Stimulated activated CD4-positive, alpha-beta T cell treated with anti-CD3 and anti-CD28 coated beads, TNF-alpha, amount 100 ng/mL, for 48 hours (primary cell): ENCODE results near the gene PDAP1.
"Not testable (repeated sequence)": the region's sequence is repeated elsewhere in the genome, so short reads cannot be mapped to it uniquely, and the experiment has no call there.

Source experiments
- DNase-seq, 3 donors: peaks; one replicate each; pipeline ENCODE4 v3.0.0-alpha.2; 2020; ENCODE audit warnings: low read depth in 3 of 3

The PDAP1 gene

DNA sequence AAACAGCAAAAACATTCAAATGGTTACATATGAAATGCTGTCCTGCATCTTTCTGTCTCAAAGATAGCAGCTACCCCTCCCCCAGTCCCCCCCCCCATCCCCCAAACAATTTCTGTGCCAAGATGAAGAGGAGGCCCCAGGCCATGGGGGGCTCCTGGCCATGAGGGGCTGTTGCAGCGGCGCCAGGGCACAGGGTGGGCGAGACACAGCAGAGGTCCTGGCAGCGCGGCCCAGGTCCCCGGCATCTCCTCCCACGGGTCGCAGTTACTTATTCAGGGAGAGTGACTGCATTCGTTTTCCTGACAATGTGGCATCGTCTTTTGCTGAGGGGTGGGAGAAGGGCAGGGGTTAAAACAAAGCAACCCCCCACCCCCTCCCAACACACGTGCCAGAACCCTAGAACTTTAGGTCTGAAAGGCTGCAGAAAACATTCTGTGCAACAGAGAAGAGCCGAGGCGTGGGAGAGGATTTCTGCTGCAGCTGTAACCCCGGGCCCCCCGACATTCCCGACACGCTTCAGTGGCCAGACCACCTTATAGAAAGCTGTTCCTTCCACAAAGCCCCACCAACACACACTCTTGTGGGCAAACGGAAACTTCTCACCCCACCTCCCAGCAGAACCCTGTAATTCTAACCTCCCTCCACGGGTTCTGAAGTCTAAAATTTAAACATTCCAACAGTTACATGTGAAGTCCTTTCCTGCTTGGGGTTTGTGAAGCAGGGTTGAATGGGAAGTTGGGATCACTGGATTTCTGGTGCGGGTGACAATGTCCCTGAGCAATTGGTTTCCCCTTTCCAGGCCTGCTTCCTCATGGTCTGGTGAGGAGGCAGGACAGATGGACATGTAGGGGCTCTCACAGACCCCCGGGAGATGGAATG is 11.7 kb downstream of the PDAP1 start:
- no peak for DNase-seq

DNA sequence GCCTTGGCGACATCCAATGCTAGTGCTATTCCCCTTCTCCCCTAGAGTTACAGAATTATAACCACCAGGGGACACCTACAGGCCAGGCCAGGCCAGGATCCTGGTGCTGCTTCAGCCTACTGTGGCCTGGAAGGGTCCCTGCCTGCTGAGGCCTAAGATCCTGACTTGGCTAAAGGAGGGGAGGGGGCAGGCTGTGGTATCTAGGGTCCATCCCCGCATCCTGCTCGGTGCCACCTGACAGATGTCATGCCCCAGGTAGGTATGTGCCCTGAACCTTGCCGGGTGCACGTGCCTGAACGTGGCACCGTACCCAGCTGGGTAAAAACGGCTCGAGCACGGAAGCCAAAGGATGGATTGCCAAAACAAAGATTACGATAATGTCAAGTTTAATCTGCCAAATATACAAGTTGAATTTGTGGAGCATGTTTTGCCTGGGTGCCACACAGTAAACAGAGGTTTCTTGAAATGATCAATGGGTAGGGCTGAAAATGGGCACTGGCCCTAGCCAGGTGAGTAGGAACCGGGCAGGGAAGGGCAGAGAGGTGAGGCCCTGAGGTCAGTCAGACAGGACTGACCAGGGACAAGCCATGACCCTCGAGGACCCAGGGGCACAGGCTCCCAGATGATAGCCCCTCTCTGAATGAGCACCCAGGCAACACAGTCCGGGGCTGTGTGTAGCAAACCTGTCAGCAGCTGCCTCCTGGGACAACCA is 12.6 kb downstream of the PDAP1 start:
- no peak for DNase-seq

DNA sequence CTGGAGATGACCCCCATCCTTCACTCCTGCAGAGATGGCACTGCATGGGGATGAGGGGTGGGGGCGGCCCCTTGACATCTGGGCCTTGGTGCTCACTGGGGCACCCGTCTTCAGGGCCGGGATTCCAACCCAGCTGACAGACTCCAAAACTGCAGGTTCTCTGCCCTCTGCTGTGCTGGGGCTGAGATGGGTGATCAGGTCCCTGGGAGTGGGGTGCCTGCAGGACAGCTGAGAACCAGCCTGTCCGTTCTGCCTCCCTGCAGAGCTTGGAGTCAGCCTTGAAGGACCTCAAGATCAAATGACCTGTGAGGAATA is 14.3 kb downstream of the PDAP1 start:
- DNase-seq = no peak

DNA sequence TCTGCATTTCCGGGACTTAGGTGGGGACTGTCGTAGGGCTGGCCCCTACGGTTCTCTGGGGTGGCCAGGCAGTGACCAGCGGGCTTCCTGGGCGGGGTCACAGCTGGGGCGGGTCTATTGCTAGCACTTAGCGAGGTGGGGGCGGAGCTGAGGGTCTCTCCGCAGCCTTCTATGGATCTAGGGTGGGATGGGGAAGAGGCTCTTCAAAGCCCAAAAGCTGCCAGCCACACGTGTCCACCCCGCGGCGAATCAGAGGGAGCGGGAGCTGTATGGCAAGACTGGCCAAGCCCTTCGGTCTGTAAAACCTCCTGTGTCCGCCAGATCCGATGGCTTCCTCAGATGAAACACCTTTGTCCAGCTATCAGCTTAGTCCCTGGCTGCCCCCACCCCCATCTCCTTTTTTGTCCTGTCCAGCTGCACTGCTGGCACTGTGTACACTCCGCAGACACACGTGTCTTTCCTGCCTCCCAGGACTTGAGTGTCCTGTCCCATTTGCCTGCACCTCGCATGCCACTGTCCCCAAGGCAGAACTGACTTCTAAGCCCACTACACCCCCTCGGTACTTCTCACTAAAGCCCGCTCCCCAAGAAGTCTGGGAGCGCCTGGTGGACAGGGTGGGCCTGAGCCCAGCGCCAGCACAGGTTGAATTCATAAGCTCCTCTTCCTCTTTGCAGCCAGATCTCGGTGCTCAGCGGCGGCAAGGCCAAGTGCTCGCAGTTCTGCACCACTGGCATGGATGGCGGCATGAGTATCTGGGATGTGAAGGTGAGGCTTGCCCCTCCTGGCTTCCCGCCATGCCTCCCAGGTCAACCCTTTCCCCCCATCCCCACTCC is 14.8 kb downstream of the PDAP1 start:
- no peak for DNase-seq

DNA sequence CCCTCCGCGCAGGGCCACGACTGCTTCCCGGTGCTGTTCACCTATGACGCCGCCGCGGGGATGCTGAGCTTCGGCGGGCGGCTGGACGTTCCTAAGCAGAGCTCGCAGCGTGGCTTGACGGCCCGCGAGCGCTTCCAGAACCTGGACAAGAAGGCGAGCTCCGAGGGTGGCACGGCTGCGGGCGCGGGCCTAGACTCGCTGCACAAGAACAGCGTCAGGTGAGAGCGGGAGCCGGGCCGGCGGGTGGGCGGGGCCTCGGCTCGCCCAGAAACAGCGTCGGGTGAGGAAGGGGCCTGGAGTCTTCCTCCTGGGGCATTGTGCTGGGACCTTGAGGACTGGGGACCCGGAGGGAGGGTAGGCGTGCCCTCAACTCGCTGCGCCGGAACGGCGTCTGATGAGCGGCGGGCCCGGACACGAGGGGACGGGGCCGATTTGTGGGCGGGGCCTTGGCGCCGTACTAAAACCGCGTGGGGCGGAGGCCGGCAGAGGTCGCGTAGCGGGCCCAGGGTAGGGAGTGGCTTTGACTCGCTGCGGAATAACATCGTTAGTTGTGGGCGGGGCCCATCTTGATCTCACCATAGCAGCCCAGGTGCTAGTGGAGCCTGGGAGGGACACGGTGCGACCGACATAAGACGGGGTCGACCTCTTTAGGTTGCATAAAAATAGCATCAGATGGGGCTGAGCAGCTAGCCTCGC is 15.6 kb downstream of the PDAP1 start:
- peak in 2 of 3 donors; percentile 66 to 70 for DNase-seq

DNA sequence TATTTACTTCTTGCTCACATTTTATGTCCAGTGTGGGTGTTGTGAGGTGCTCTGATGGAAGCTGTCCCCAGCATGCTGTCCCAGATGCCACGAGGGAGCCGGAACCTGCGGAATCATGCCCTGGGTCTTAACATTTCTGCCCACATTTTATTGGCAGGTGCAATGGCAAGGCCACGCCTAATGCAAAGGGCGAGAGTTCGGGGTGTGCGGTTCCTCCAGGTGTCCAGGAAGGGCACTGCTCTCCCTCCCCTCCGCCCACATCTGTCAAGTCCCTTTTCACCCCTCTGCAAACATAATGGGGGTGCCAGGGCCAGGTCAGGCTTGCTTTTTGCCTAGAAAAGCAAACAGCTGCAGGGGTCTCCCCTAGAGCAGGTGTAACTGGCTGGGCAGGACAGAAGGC is 16.4 kb downstream of the PDAP1 start:
- DNase-seq = no peak

DNA sequence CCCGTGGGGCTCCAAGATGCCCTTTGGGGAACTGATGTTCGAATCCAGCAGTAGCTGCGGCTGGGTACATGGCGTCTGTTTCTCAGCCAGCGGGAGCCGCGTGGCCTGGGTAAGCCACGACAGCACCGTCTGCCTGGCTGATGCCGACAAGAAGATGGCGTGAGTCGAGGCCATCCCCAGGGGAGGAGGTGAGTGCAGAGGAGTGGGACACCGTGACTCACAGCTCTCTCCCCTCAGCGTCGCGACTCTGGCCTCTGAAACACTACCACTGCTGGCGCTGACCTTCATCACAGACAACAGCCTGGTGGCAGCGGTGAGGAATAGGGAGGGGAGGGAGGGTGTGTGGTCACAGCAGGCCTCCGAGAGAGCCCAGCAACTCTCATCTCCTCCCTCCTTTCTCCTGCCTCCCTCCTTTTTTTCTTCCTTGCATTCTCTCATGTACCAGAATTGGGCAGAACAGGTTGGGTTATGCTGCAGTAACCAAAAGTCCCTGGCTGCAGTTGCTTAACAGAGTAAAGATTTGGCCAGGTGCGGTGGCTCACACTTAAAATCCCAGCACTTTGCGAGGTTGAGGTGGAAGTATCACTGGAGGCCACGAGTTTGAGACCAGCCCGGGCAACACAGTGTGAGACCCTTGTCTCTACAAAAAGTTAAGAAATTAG is 17.3 kb downstream of the PDAP1 start:
- DNase-seq = no peak

DNA sequence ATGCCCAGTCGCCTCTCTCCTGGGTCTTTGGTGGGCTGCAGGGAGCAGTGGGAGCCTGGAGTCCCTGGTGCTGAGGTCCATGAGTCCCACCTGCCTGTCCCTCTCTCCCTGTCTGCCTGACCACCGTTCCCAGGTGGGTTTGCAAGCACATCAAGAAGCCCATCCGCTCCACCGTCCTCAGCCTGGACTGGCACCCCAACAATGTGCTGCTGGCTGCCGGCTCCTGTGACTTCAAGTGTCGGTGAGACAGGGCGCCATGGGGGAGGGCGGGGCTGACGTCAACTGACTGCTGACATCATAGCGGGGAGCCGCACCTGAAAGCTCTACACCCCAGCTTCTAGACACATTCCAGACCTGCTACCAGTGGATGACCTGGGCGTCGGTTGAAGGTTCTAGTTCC is 18.6 kb downstream of the PDAP1 start:
- DNase-seq = no peak

DNA sequence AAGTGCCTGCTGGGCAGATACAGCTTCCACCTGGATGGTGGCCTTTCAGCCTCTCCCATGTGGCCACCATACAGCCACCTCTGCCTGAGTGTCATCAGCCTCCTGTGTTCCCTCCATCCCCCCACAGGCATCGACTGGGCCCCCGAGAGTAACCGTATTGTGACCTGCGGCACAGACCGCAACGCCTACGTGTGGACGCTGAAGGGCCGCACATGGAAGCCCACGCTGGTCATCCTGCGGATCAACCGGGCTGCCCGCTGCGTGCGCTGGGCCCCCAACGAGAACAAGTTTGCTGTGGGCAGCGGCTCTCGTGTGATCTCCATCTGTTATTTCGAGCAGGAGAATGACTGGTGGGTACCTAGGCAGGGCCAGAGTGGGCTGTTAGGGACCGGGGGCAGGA is 20.5 kb downstream of the PDAP1 start:
- no peak for DNase-seq

DNA sequence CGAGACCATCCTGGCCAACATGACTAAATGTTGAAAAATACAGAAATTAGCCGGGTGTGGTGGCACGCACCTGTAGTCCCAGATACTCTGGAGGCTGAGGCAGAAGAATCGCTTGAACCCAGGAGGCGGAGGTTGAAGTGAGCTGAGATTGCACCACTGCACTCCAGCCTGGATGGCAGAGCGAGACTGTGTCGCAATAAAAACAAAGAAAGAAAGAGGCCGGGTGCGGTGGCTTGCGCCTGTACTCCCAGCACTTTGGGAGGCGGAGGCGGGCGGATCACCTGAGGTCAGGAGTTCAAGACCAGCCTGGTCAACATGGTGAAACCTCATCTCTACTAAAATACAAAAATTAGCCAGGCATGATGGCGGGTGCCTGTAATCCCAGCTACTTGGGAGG is 21.2 kb downstream of the PDAP1 start:
- DNase-seq = not testable (repeated sequence)

DNA sequence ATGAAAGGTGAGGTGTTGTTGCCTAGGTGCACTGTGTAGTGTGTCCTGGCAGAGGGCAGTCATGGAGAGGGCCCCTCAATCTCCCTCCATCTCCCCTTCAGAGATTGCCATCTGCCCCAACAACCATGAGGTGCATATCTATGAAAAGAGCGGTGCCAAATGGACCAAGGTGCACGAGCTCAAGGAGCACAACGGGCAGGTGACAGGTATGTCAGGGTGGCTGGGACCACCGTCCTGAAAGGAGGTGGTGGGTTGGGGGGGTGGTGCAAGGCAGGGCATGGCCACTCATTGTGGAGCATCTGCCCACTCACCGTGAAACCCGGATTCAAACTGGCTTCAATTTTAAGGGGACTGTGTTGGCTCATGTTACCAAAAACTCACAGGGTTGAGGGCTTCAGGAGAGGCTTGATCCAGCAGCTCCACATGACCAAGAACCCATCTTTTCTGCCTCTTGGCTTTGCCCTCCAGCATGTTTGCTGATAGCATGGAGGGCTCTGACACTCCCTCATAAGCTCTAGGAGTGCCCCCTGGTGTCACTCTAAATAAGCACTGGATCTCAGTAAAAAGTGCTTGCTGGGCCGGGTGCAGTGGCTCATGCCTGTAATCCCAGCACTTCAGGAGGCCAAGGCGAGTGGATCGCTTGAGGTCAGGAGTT is 21.7 kb downstream of the PDAP1 start:
- DNase-seq = no peak

DNA sequence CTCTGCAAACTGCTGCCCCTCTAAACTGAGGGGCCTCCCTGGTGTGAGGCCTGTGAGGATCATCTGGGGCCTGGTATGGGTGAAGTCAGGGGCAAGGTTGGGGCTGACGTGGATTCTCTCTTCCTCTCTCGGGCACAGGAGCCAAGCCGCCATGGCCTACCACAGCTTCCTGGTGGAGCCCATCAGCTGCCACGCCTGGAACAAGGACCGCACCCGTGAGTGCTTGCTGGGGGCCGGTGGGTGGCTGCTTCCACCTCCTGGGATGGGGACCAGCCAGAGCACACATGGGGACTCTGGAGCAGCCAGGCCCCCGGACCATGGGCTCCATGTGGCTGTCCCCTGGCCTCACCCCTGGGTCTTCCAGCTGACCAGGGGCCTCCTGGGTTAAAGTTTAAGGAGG is 22.8 kb downstream of the PDAP1 start:
- DNase-seq = no peak

DNA sequence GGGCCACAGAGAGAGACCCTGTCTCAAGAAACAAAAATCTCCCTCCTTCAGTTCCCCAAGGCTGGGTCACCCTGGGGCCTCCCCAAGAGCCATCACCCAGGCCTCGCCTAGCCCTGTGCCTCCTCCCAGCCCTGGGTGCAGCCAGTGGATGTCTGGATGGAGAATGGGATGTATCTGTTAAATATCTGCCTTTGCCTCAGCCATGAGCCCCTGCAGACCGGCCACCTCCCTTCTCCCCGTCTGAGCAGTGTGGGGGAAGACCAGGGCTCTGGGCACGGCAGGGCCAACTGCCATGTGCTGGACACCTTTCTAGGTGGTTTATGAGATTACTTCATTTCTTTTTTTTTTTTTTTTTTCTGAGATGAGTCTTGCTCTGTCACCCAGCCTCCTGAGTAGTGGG is 23.9 kb downstream of the PDAP1 start:
- no peak for DNase-seq

DNA sequence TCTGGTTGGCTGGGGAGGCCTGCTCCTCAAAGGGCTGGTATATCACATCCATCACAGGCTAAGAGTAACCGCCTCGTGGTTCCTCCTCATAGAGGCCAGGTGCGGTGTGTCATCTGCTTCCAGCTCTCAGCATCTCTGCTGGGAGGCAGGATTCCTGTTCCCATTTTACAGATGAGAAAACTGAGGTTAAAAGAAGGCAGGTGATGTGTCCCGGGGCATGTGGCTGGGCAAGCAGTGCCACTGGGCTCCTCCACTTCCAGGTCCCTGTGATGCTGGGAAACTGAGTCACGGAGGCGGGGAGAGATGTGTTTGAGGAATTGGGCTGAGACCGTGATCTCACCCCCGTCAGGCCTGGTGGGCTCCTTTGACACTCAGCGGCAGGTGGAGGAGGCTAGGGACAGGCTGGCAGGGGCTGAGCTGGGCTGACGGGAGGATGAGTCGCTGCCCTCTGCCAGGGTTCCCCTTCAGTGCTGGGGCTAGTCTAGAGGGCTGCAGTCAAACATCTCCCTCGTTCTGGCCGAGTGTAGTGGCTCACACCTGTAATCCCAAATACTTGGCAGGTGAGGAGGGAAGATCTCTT is 24.5 kb downstream of the PDAP1 start:
- no peak for DNase-seq

DNA sequence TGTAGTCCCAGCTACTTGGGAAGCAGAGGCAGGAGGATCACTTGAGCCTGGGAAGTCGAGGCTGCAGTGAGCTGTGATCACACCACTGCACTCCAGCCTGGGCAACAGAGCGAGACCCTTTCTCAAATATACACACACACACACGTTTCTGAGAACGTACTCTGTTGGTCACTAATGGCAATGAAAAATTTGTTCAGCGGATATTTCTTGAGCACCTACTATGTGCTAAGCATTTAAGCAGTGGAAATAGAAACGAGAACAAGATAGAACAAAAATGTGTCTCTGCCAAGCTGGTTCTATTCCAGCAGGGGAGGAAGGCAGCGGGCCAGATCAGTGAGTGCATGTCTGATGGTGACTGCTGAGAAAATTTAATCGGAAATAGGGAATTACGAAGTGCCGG is 25.2 kb downstream of the PDAP1 start:
- no peak for DNase-seq

DNA sequence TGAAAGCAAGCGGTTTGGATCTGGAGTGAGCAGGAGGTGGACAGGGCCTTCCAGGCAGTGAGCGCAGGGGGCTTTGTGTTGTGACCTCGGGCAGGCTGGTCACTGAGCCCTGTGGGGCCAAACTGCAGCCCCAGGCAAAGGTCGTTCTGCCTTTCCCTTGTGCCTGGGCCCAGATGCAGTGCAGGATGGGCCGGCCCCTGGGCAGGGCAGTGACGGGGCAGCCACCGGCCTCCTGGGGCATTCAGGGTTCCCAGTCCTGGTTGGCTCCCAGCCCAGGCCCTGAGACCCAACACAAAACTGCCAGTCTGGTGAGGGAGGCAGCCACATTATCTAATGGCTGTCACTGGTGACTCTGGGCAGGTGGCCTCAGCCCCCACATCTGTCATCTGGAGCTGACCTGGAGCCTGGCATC is 26.7 kb downstream of the PDAP1 start:
- no peak for DNase-seq

DNA sequence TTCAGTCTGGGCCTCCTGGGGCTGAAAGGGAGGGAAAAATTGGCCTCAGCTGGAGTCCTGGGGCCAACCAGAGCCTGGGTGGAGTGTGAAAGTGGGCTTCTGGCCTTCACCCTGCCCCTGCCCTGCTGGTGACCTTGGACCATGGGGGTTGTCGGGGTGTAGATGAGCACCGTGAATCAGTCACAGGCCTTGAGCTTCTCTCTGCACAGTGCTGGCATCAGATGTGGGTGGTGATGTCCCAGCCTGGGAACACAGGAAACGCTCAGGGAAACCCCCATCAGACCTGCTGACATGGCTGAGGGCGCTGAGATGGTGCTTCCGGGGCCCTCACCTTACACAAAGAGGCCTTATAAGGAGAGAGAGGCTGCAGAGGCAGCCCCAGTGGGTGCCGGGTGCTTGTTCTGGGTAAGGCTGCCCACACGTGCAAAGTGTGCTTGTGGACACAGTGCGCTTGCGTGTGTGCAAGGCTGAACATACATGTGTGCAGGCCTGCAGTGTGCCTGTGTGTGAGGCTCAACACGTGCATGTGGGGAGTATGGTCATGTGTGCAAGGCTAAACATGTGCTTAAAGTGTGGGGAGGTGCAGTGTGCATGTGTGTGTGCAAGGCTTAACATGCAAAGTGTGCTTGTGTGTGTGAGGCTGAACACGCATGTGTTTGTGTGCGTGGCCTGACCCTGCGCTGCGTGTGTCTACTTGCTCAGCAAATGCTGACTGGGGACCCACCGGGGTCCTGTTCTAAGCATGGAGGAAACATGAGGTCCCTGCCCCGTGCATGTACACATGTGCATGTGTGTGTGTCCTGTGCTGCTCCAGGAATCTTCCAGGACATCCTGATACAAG is 27.4 kb downstream of the PDAP1 start:
- peak; percentile 70 to 92 (median 79) for DNase-seq

DNA sequence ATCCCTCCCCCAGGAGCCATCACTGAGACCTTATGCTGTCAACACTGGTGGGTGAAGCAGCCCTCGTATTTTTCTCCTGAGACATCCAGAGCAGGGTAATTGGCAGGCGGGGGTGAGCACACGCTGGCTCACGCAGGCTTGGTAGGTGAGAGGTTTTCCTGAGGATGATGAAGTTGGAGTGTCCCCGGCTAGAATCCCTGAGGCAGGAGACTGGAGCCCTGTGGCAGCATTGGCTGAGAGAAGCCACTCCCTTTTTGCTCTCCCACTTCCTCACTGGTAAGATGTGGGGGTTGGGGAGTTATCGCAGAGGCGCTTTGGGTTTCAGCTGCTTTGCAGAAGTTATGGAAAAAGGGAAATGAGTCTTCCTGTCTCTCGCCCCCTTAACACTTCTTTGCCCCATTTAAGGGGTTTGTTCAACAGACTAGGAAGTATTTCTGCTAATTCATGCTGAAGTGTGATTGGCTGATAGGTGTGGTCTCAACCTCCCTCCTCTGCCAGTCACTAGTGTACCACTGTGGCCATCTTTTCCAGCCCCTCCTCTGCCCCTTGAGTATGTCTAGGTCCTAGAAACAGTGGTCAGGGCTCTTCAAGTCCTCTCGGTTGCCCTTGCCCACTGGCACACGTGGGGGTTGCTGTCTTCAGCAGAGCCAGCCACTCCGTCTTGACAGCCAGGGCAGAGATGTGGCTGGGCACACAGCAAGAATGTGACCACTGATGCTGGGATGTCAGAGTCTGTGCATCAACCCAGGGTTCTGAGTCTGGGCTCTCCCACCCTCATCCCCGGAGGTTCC is 28.2 kb downstream of the PDAP1 start:
- peak in 1 of 3 donors; percentile 40 for DNase-seq

DNA sequence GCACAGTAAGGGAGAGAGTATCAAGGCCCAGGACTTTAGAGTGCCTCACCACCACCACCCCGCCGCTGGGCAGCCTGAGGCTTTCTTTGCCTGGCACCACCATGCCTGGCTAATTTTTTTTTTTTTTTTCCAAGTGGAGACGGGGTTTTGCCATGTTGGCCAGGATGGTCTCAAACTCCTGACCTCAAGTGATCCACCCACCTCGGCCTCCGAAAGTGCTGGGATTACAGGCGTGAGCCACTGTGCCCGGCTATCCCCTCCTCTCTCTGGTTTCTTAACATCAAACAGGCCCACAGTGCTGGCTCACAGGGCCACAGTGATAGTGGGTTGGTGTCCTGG is 28.7 kb downstream of the PDAP1 start:
- DNase-seq = not testable (repeated sequence)
